ENCODE data around the gene TEX50.
"Not testable (repeated sequence)": the region's sequence is repeated elsewhere in the genome, so short reads cannot be mapped to it uniquely, and the experiment has no call there.

TEX50 gene, protein sequence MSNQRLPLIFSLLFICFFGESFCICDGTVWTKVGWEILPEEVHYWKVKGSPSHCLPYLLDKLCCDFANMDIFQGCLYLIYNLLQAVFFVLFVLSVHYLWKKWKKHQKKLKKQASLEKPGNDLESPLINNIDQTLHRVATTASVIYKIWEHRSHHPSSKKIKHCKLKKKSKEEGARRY

DNA sequence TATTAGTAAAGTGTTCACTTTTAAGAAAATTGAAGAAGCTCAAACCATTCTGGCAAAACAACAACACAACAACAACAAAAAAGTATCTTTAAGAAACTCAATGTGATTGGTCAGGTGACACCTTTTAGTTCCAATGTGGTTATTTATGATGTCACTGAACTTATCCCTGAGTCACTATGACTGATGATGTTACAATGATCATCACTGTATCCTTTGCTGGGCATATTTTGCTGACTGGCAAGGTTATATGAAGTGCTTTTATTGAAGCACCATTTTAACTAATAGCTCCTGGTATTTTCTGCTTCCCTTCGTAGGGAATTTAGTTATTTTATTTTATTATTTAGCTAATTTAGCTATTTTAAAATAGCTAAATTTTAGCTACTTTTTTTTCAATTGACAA lies at the start of gene TEX50:
Gene TEX50 (plus strand): TSS at position 223 of the 400 bp plus-strand sequence. CDS start 184 bp downstream, outside the sequence.
- Histone ChIP-seq H3K36me3 (ENCODE audit: control insufficient read depth, low read length) (no peaks in the 10 kb centered on the region), H3K4me3 (ENCODE audit: low read length) (no peak within 1 kb of the TSS), H3K27me3 (ENCODE audit: control insufficient read depth, low read length) (no peaks in the 10 kb centered on the region), H3K79me2 (ENCODE audit: control insufficient read depth, low read length) (no peaks in the 10 kb centered on the region), H3K9me3 (ENCODE audit: control insufficient read depth, insufficient read depth, low read length) (no peaks in the 10 kb centered on the region), H3K9me2 (replicated peaks; ENCODE audit: control insufficient read depth, low read length) (no peaks in the 10 kb centered on the region), H3K4me2 (ENCODE audit: low read length) (no peak within 1 kb of the TSS), H3K4me1 (ENCODE audit: control insufficient read depth, low read length) (no peaks in the 10 kb centered on the region), H3K27ac (ENCODE audit: low read depth, low read length) (no peak within 1 kb of the TSS), H3F3A (ENCODE audit: control insufficient read depth, insufficient read depth) (no peaks in the 10 kb centered on the region), H4K20me1 (ENCODE audit: control insufficient read depth, insufficient read depth, low read depth, low read length) (no peaks in the 10 kb centered on the region)
- no peak for TF ChIP-seq EZH2phosphoT487 (IDR thresholded peaks at IDR 0.05; ENCODE audit: borderline replicate concordance, low read length)
- TF ChIP-seq, protein P1, sequence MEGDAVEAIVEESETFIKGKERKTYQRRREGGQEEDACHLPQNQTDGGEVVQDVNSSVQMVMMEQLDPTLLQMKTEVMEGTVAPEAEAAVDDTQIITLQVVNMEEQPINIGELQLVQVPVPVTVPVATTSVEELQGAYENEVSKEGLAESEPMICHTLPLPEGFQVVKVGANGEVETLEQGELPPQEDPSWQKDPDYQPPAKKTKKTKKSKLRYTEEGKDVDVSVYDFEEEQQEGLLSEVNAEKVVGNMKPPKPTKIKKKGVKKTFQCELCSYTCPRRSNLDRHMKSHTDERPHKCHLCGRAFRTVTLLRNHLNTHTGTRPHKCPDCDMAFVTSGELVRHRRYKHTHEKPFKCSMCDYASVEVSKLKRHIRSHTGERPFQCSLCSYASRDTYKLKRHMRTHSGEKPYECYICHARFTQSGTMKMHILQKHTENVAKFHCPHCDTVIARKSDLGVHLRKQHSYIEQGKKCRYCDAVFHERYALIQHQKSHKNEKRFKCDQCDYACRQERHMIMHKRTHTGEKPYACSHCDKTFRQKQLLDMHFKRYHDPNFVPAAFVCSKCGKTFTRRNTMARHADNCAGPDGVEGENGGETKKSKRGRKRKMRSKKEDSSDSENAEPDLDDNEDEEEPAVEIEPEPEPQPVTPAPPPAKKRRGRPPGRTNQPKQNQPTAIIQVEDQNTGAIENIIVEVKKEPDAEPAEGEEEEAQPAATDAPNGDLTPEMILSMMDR (IDR thresholded peaks at IDR 0.05; ENCODE audit: low read depth, low read length, poor library complexity, severe bottlenecking), result no peak

DNA sequence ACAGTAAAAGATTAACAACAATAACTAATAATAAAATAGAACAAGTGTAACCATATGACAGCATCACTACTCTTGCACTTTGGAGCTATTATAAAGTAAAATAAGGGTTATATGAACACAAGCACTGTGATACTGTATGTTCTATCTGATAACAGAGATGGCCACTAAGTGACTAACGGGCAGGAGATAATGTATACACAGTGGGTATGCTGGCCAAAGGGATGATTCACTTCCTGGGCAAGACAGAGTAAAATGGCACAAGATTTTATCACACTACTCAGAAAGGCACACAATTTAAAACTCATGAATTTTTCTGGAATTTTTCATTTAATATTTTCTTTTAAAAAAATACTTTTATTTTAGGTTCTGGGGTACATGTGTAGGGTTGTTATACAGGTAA lies 44.6 kb upstream of the TEX50 start:
- H3K9me2 ChIP-seq (replicated peaks; ENCODE audit: control insufficient read depth, low read length), result no peaks in the 10 kb centered on the region
- H3K27ac ChIP-seq (ENCODE audit: low read depth, low read length), result no peak overlapping the region
- no peaks in the 10 kb centered on the region for H3K9me3 ChIP-seq (ENCODE audit: control insufficient read depth, insufficient read depth, low read length)
- no peaks in the 10 kb centered on the region for H3K36me3 ChIP-seq (ENCODE audit: control insufficient read depth, low read length)
- H3K27me3 ChIP-seq (ENCODE audit: control insufficient read depth, low read length), result no peaks in the 10 kb centered on the region
- no peak overlapping the region for H3K4me2 ChIP-seq (ENCODE audit: low read length)
- H3K79me2 ChIP-seq (ENCODE audit: control insufficient read depth, low read length), result no peaks in the 10 kb centered on the region
- H3K4me3 ChIP-seq (ENCODE audit: low read length), result no peak overlapping the region
- H3K4me1 ChIP-seq (ENCODE audit: control insufficient read depth, low read length), result no peaks in the 10 kb centered on the region; the same call in 1 of the 2 replicates
- no peaks in the 10 kb centered on the region for H4K20me1 ChIP-seq (ENCODE audit: control insufficient read depth, insufficient read depth, low read depth, low read length)
- TF ChIP-seq, protein P1 (IDR thresholded peaks at IDR 0.05; ENCODE audit: low read depth, low read length, poor library complexity, severe bottlenecking), result no peak
- no peak for TF ChIP-seq EZH2phosphoT487 (IDR thresholded peaks at IDR 0.05; ENCODE audit: borderline replicate concordance, low read length)
- H3F3A ChIP-seq (ENCODE audit: control insufficient read depth, insufficient read depth), result no peaks in the 10 kb centered on the region

DNA sequence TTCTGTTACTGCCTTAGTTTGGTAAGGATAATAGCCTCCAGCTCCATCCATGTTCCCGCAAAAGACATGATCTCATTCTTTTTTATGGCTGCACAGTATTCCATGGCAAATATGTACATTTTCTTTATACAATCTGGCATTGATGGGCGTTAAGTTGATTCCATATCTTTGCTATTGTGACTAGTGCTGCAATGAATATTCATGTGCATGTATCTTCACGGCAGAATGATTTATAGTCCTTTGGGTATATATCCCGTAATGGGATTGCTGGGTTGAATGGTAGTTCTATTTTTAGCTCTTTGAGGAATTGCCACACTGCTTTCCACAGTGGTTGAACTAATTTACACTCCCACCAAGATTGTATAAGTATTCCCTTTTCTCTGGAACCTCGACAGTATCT lies 44.0 kb upstream of the TEX50 start:
- H3K4me1 ChIP-seq (ENCODE audit: control insufficient read depth, low read length); H3K27ac ChIP-seq (ENCODE audit: low read depth, low read length); H3F3A ChIP-seq (ENCODE audit: control insufficient read depth, insufficient read depth); H3K79me2 ChIP-seq (ENCODE audit: control insufficient read depth, low read length); H4K20me1 ChIP-seq (ENCODE audit: control insufficient read depth, insufficient read depth, low read depth, low read length); H3K9me2 ChIP-seq (replicated peaks; ENCODE audit: control insufficient read depth, low read length); H3K4me2 ChIP-seq (ENCODE audit: low read length); H3K4me3 ChIP-seq (ENCODE audit: low read length); H3K36me3 ChIP-seq (ENCODE audit: control insufficient read depth, low read length); H3K27me3 ChIP-seq (ENCODE audit: control insufficient read depth, low read length); H3K9me3 ChIP-seq (ENCODE audit: control insufficient read depth, insufficient read depth, low read length): not testable (repeated sequence)

DNA sequence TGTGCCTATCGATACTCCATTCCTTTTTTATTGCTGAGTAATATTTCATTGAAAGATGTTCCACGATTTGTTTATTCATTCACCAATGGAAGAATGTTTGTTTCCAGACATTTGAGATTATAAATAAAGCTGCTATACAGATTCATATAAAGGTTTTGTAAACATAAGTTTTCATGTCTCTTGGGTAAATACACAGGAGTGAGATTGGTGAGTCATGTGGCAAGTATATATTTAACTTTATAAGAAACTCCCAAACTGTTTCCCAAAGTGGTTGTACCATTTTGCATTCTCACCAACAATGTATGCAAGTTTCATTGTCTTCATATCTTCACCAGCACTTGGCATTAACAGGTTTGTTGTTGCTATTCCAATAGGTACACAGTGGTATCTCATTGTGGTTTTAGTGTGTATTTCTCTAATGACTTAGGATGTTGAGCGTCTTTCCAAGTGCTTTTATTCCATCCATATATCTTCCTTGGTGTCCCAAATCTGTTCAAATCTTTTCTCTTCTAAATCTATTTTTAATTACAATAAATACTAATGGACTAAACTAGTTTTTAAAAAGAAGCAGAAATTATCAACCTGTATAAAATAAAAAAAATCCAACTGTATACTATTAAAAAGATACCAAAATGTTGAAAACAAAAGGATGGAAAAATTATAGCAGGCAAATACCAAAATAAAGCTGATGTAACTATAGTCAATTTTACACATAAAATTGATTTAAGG lies 38.9 kb upstream of the TEX50 start:
- Histone ChIP-seq H3K27me3 (ENCODE audit: control insufficient read depth, low read length) (no peaks in the 10 kb centered on the region), H3F3A (ENCODE audit: control insufficient read depth, insufficient read depth) (no peaks in the 10 kb centered on the region), H3K4me1 (ENCODE audit: control insufficient read depth, low read length) (peaks cover under 1% of the 10 kb centered on the region; the same call in 1 of the 2 replicates), H4K20me1 (ENCODE audit: control insufficient read depth, insufficient read depth, low read depth, low read length) (no peaks in the 10 kb centered on the region), H3K4me3 (ENCODE audit: low read length) (no peak overlapping the region), H3K79me2 (ENCODE audit: control insufficient read depth, low read length) (no peaks in the 10 kb centered on the region), H3K9me3 (ENCODE audit: control insufficient read depth, insufficient read depth, low read length) (no peaks in the 10 kb centered on the region), H3K36me3 (ENCODE audit: control insufficient read depth, low read length) (no peaks in the 10 kb centered on the region), H3K27ac (ENCODE audit: low read depth, low read length) (no peak overlapping the region), H3K4me2 (ENCODE audit: low read length) (no peak overlapping the region), H3K9me2 (replicated peaks; ENCODE audit: control insufficient read depth, low read length) (no peaks in the 10 kb centered on the region)
- TF ChIP-seq, protein P1 (IDR thresholded peaks at IDR 0.05; ENCODE audit: low read depth, low read length, poor library complexity, severe bottlenecking), result no peak

Data from DOHH2 (cell line).